NCI-H128 (cell line): ENCODE measurements around the gene ELMO2.
A peak's percentile ranks its signal among the peaks of the same experiment; 100 is the strongest.

Experiments
- DNase-seq: peaks from one replicate; lab custom pipeline; 2025; ENCODE audit not compliant: unreplicated experiment; lab: John Stamatoyannopoulos, UW

The ELMO2 gene

DNA sequence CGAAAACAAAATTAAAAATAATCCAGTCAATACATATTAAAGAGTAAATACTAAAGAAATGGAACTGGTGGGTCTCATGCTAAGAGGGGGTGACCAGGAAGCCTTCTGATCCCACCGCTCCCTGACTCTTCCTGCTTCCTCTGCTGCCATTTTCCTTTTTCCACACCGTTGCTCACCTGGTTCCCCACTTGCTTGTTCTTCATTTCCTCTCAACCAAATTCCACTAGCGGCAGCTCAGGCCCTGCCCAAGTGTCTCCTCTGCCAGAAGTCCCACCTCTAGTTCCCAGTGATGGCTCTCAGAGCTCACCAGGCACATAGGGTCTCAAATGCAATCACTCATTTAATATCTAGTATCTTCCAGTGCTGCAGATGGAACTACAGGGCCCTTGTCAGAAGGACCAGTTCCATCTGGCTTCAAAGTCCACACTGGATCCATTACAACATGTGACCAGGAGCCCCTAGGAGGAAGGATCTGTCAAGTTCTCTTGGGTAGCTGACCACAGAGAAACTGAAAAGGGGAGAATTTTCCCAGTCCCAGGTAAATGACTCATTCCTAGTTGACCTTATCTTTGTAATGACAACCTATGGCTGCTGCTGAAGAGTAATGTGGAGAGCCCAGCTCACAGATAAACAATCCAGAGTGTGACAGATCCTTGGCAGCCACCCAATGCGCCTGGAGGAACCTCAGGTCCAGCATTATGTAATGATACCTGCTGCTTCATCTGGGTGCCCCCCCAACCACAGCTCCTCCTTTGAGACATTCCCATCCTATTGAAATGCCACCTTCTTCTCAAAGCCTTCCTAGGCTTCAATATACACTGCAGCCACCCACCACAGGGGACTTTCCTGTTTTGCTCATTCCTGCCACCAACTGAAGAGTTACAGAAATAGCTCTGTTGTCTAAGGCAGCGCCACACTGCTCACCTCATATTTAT, 38.2 kb downstream of the ELMO2 start:
- no peak for DNase-seq

DNA sequence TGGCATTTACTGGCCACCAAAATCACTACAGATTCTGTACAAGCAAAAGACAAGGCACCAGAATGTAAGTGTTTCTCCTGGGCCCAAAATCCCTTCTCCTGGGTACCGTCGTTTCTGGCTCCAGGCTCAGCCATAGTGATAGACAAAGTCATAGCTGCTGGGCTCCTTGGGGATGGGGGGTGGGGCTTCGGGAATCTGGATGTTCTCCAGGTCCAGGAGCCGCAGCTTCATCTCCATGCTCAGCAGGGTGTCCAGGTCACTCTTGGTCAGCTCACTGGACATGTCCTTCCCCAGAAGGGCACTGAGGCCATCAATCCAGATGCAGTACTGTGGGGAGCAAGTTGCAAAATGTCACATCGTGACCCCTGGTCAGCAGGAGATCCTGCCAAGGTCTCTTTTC, 39.2 kb downstream of the ELMO2 start:
- DNase-seq = no peak

GRCh38 chr20:46366826-46367225, 39.6 kb downstream of the ELMO2 start:
- no peak for DNase-seq

DNA sequence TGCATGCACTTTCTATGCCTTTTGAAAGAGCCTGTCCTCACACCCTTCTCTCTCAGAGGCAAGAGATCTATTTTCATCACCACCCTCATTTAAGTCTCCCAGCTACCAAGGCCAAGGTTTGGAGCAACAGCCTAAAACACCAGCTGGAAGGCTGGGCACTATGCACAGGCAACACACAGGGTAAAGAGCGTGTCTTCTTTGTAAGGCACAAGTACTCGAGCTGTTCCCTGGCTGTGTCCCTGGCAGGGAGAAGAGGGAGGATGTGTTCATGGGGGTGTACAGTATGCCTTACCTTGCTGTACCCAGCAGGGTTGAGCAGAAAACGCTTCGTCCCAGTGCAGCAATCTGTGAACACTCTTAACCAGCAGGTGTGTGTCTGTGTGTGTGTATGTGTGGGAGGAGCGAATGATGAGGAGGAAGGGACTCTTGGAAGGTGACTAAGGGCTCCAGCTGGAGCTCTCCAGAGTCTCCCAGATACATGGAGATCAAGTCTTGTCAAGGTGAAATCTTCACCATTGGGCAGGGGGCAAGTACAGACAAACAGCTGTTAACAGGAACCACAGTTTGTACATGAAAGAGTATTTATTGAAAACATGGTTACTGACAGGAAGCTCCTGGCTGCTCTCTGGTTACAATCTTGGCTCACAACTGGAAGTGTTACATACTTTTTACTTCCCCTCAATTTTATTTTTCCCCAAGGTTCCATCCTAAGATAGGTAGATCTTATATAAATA, 40.8 kb downstream of the ELMO2 start:
- DNase-seq = no peak

GRCh38 chr20:46364670-46365486, 41.5 kb downstream of the ELMO2 start:
- no peak for DNase-seq

DNA sequence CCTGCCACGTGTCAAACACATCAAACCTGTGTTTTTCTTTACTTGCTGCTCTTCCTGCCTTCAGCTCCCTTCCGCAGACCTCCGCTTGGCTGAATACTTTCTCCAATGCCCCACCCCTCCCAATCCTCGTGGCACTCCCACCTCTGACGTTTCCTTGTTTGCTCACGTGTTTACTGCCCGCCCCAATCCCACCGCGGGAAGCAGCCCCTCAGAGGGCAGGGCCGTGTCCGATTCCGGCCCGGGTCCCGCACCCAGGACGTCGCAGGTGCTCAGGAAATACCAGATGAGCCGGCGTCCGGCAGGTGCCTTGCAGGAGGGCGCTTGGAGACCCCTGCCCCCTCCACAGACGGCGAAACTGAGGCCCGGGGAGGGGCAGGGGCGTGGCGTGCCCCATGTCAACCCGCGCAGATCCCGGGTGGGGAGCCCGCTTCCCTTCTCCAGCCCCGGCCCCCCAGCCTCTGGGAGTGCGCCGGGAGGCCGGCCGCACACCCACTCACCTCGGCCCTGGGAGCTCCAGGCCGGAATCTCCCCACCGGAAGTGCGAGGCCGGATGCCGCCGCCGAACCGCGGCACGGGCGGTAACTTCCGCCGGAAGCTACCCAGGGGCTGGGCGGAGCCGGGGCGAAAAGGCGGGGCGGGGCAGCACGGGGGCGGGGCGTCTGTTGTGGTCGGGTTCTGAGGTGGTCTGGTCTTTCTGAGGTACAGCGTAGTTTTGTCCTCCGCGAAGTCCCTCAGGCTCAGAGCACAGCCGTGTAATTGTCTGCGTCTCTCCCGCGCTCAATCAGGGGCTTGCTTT, 42.3 kb downstream of the ELMO2 start:
- DNase-seq = peak; percentile 62

DNA sequence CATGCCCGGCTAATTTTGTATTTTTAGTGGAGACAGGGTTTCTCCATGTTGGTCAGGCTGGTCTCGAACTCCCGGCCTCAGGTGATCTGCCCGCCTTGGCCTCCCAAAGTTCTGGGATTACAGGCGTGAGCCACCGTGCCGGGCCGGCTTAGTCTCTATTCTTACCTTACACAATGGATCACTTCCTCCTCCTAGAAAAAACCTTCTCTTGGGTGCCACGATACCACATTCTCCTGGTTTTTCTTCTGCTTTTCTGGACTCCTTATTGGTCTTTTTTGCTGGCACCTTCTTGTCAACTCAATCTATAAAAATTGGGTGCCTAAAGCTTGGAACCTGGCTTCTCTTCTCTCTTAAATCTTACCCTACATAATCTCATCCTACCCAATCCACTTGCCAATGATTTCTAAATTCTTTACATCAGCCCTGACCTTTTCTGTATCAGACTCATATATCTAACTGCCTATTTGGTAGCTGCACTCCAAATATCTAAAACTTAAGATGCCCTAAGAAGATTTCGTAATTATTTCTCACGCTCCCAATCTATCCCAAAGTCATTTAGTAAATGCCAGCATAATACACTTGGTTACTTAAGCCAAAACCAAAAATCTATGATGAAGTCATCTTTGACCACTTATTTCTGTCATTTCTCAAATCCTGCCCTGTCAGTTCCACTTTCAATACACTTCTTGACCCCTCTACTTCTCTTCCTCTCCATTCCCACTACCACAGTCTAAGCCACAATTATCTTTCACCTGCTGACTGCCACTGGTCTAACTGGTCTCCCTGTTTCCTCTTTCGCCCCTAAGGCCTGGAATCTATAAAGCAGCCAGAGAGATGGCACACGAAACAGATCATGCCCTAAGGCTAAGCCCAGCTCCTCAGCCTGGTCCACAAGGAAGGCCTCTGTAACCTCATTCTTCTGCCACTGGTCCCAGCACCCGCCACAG, 43.2 kb downstream of the ELMO2 start:
- no peak for DNase-seq

DNA sequence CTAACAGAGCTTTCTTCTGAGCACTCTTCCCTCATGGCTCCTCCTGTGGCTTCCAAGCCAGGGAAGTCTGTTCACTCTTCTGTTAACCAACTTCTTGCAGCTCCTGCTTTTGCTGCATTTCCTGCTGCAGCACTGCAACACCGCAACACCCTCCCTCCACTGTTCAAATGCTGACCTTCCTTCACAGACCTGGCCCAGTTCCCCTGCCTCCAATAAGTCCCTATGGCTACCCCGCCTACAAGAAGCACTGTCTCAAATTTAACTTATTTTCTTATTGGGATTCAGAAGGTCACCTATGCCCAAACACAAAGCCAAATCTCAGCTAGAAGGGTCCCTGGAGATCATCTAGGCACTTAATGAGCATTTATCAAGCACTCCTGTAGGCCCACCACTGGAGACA, 44.6 kb downstream of the ELMO2 start:
- no peak for DNase-seq

- no peak for DNase-seq
Observed at GRCh38 chr20:46361381-46361780, 45.0 kb downstream of the ELMO2 start.

GRCh38 chr20:46359233-46359751, 47.1 kb downstream of the ELMO2 start:
- DNase-seq = no peak

- no peak for DNase-seq
Observed at GRCh38 chr20:46358346-46359058, 47.9 kb downstream of the ELMO2 start.

DNA sequence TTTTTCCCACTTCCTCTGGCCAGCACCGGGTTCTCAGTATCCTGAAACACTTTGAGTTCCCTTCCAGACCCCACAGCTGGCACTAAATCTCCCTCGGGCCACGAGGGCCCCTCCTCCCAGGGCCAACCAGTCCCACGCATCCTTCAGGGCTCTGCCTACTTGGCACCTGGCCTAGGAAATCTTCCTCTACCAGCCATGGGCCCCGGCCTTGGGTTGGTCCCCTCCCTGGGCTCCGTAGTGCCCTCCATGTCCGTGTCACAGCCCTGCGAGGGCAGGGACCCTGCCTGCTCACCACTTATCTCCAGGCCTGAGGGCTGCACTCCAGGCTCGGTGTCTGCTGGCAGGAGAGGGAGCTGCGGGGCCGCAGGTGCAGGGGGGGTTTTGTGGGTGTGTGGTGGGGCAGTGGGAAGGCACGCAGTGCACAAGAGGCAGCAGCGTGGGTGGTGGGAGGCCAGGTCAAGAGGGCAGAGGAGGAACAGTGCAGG, 49.3 kb downstream of the ELMO2 start:
- DNase-seq = no peak

DNA sequence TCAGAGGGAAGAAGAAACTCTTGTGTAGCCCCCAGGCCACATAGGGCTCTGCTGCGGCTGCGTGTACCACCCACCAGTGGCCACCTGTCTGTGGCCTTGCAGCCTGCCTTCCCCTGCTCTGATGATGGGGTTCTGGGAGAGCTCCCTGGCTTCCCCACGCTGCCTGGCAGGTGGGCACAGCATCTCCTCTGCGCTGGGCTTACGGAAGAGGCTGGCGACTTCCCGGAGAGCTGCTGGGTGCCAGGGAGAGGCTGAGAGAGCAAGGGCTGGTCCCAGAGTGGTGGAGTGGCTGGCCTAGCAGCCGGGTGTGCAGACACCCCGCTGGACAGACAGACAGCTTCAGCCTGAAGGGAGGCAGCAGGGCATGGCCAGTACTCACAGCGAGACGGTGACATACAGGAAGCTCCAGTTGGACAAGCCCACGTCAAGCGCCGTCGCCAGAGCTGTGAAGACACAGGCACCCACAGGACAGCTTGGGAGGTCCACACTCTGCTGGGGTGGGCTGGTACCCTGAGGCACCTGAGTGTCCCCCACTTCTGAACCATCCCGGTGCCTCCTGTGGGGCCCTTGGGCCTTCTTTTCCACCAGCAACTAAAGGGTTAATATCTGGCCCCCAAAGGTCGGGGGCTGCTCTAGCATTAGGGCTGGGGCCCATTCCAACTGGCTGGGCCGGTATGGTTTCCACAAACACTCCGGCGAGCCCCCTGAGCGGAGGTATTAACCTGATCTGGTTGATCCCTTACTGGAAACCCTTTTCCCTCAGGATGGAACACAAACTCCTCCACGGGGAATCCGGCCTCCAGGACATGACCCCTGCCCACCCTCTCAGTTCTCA, 50.0 kb downstream of the ELMO2 start:
- no peak for DNase-seq

GRCh38 chr20:46355778-46356177, 50.6 kb downstream of the ELMO2 start:
- DNase-seq = no peak

GRCh38 chr20:46354920-46355654, 51.3 kb downstream of the ELMO2 start:
- no peak for DNase-seq

- no peak for DNase-seq
Observed at GRCh38 chr20:46354207-46354555, 52.2 kb downstream of the ELMO2 start.
